BLaER1 treated with 17β-estradiol and CSF1 and Interleukin-3, amounts not matched to agents 10 nM and 100 nM (cell line): Measurements from ENCODE around the gene BAHD1.

Experiments used
- H3K27ac ChIP-seq, 11 experiments: shearing (Covaris generic); formaldehyde crosslinking; 2 replicates each; pipeline ENCODE4 v1.8.1; 2022
- H3K27me3 ChIP-seq, 11 experiments: shearing (Covaris generic); formaldehyde crosslinking; 2 replicates each; pipeline ENCODE4 v1.8.1; 2022
- H3K36me3 ChIP-seq, 11 experiments: shearing (Covaris generic); formaldehyde crosslinking; 2 replicates each; pipeline ENCODE4 v1.8.1; 2022
- H3K4me1 ChIP-seq, 10 experiments: shearing (Covaris generic); formaldehyde crosslinking; 2 replicates each; pipeline ENCODE4 v1.8.1; 2022
- H3K4me2 ChIP-seq, 11 experiments: shearing (Covaris generic); formaldehyde crosslinking; 2 replicates each; pipeline ENCODE4 v1.8.1; 2022
- H3K4me3 ChIP-seq, 10 experiments: shearing (Covaris generic); formaldehyde crosslinking; 2 replicates each; pipeline ENCODE4 v1.8.1; 2022
- H3K9ac ChIP-seq, 11 experiments: shearing (Covaris generic); formaldehyde crosslinking; 2 replicates each; pipeline ENCODE4 v1.8.1; 2022
- H3K9me3 ChIP-seq, 11 experiments: shearing (Covaris generic); formaldehyde crosslinking; replicated peaks in 1 of 11; 2 replicates each; pipeline ENCODE4 v1.8.1; 2022
- H4K20me1 ChIP-seq, 11 experiments: shearing (Covaris generic); formaldehyde crosslinking; 2 replicates each; pipeline ENCODE4 v1.8.1; 2022
- Cebpa-rat ChIP-seq, 11 experiments: shearing (Covaris generic); IDR thresholded peaks; 2 replicates each; pipeline ENCODE4 v1.8.1; 2022

Gene BAHD1

DNA sequence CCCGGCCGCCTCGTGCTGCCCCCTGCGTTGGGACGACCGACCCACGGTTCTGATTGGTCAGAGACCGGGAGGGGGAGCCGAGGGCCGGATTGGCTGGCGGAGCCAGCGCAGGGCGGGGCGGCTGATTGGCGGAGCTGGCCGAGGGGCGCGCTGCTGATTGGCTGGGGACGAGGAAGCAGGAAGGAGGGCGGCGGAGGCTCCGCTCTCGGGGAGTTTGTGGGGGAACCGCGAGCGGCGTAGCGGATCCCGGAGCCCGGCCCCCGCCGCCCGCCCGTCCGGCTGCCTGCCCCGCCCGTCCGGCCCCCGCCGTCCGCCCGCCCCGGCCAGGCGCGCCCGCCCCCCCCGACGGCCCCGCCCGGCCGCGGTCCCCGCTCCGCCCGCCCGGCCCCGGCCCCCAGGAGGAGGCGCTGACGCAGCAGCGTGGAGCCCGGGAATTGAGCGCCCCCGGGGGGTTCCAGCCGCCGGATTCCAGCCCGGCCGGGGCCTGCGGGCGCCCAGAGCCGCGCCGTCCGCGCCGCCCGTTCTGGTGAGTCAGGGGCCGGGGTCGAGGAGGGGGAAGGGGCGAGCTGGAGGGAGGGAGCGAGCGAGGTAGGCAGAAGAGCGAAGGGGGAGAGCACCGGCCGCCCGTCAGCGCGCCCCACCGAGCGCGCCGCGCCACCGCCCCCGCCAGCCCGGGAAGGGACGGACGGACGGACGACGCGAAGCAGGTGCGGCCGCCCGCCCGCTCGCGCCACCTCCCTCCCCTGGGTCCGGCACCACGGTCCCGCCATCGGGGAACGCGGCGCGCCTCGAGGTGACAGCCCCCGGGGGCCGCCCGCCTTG lies at the start of gene BAHD1:
BAHD1 (plus strand) TSS at position 211 of the 822 bp plus-strand sequence. CDS start 17,512 bp downstream, outside the sequence.
- no peak for TF ChIP-seq Cebpa-rat (IDR thresholded peaks at IDR 0.05)
- Histone ChIP-seq H3K4me1 (peaks cover 63 to 75% (median 71%) of the 10 kb centered on the region in 10 experiments), H3K27ac (peak within 1 kb of the TSS; percentile 65 to 83 (median 77))

GRCh38 chr15:40392986-40393948 lies 47.5 kb upstream of the BAHD1 start:
- no peak for TF ChIP-seq Cebpa-rat (IDR thresholded peaks at IDR 0.05)
- Histone ChIP-seq H3K4me1 (peaks cover 19 to 74% (median 44%) of the 10 kb centered on the region in 10 experiments), H3K9ac (no peak overlapping the region), H3K27me3 (no peaks in the 10 kb centered on the region), H3K36me3 (peaks cover 53 to 86% (median 81%) of the 10 kb centered on the region in 11 experiments), H3K9me3 (peaks cover 1 to 12% (median 3%) of the 10 kb centered on the region in 11 experiments; a peak in 16 of 22 replicates), H3K27ac (no peak overlapping the region), H3K4me2 (peak overlapping the region in 1 of 11 experiments; percentile 2; a peak in 1 of 22 replicates), H3K4me3 (no peak overlapping the region), H4K20me1 (no peaks in the 10 kb centered on the region)

More for the DNA sequence above, at the start of gene BAHD1:
- H3K9ac ChIP-seq, result peak within 1 kb of the TSS; percentile 72 to 93 (median 87)
- H3K4me3 ChIP-seq, result peak within 1 kb of the TSS; percentile 79 to 93 (median 88)
- H3K9me3 ChIP-seq, result no peaks in the 10 kb centered on the region
- H3K27me3 ChIP-seq, result peaks cover 23 to 55% (median 34%) of the 10 kb centered on the region in 11 experiments; a peak in 20 of 22 replicates
- H3K4me2 ChIP-seq, result peak within 1 kb of the TSS; percentile 94 to 100 (median 99)
- peaks cover 43 to 50% (median 48%) of the 10 kb centered on the region in 11 experiments for H4K20me1 ChIP-seq
- peaks cover 0 to 7% (median 0%) of the 10 kb centered on the region in 11 experiments; a peak in 6 of 22 replicates for H3K36me3 ChIP-seq

GRCh38 chr15:40397688-40398412 lies 42.9 kb upstream of the BAHD1 start:
- H3K27me3 ChIP-seq, result no peaks in the 10 kb centered on the region
- no peaks in the 10 kb centered on the region for H3K9me3 ChIP-seq
- peaks cover 25 to 73% (median 44%) of the 10 kb centered on the region in 10 experiments for H3K4me1 ChIP-seq
- H3K9ac ChIP-seq, result peak overlapping the region in 9 of 11 experiments; percentile 9 to 60 (median 38); a peak in 13 of 22 replicates
- peak overlapping the region in 10 of 11 experiments; percentile 15 to 75 (median 68); a peak in 20 of 22 replicates for H3K27ac ChIP-seq
- TF ChIP-seq Cebpa-rat (IDR thresholded peaks at IDR 0.05), result no peak
- peak overlapping the region; percentile 70 to 88 (median 83) for H3K4me2 ChIP-seq
- H4K20me1 ChIP-seq, result no peaks in the 10 kb centered on the region
- H3K36me3 ChIP-seq, result peaks cover 17 to 53% (median 41%) of the 10 kb centered on the region in 11 experiments
- peak overlapping the region in 8 of 10 experiments; percentile 5 to 32 (median 18); a peak in 7 of 20 replicates for H3K4me3 ChIP-seq

GRCh38 chr15:40398413-40398873 lies 42.3 kb upstream of the BAHD1 start:
- H3K4me3 ChIP-seq, result peak overlapping the region in 8 of 10 experiments; percentile 5 to 32 (median 18); a peak in 7 of 20 replicates
- no peak for TF ChIP-seq Cebpa-rat (IDR thresholded peaks at IDR 0.05)
- no peaks in the 10 kb centered on the region for H3K9me3 ChIP-seq
- H3K27me3 ChIP-seq, result no peaks in the 10 kb centered on the region
- peaks cover 11 to 47% (median 35%) of the 10 kb centered on the region in 11 experiments for H3K36me3 ChIP-seq
- H3K9ac ChIP-seq, result peak overlapping the region in 9 of 11 experiments; percentile 9 to 60 (median 38); a peak in 13 of 22 replicates
- peak overlapping the region; percentile 70 to 88 (median 83) for H3K4me2 ChIP-seq
- H3K27ac ChIP-seq, result peak overlapping the region in 10 of 11 experiments; percentile 15 to 75 (median 68); a peak in 19 of 22 replicates
- H3K4me1 ChIP-seq, result peaks cover 25 to 70% (median 44%) of the 10 kb centered on the region in 10 experiments
- no peaks in the 10 kb centered on the region for H4K20me1 ChIP-seq

DNA sequence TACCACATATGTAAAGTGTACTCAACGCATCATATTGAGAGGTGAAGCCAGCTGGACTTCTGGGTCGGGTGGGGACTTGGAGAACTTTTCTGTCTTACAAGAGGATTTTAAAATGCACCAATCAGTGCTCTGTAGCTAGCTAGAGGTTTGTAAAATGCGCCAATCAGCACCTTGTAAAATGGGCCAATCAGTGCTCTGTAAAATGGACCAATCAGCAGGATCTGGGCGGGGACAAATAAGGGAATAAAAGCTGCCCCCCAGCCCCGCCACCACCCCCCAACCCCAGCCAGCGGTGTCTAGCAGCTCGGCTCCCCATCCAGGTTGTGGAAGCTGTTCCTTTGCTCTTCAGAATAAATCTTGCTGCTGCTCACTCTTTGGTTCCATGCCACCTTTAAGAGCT lies 41.4 kb upstream of the BAHD1 start:
- TF ChIP-seq Cebpa-rat (IDR thresholded peaks at IDR 0.05), result no peak
- Histone ChIP-seq H3K4me2 (peak overlapping the region; percentile 70 to 88 (median 83); a peak in 19 of 22 replicates), H3K27ac (peak overlapping the region in 7 of 11 experiments; percentile 62 to 75 (median 71); a peak in 11 of 22 replicates)

GRCh38 chr15:40405501-40406381 lies 35.0 kb upstream of the BAHD1 start, which contains the start of gene IVD:
Gene IVD (plus strand): TSS chr15:40405795. CDS start chr15:40405828, 33 bp downstream.
- Histone ChIP-seq H3K27me3 (no peaks in the 10 kb centered on the region), H3K4me3 (peak within 1 kb of the TSS; percentile 70 to 86 (median 78)), H4K20me1 (peaks cover 0 to 31% (median 17%) of the 10 kb centered on the region in 11 experiments; a peak in 15 of 22 replicates), H3K27ac (peak within 1 kb of the TSS; percentile 58 to 86 (median 80); a peak in 21 of 22 replicates), H3K9ac (peak within 1 kb of the TSS; percentile 80 to 89 (median 85)), H3K4me1 (peaks cover 25 to 38% (median 32%) of the 10 kb centered on the region in 10 experiments), H3K36me3 (peaks cover 25 to 47% (median 37%) of the 10 kb centered on the region in 11 experiments), H3K9me3 (no peaks in the 10 kb centered on the region), H3K4me2 (peak within 1 kb of the TSS; percentile 88 to 98 (median 94))
- TF ChIP-seq Cebpa-rat (IDR thresholded peaks at IDR 0.05), result no peak

More for the DNA sequence above, 41.4 kb upstream of the BAHD1 start:
- Histone ChIP-seq H3K9ac (no peak overlapping the region), H3K9me3 (no peaks in the 10 kb centered on the region), H3K36me3 (peaks cover 6 to 38% (median 26%) of the 10 kb centered on the region in 11 experiments; a peak in 20 of 22 replicates), H3K27me3 (no peaks in the 10 kb centered on the region), H3K4me1 (peaks cover 25 to 62% (median 45%) of the 10 kb centered on the region in 10 experiments), H3K4me3 (no peak overlapping the region), H4K20me1 (no peaks in the 10 kb centered on the region)
